HG03469 (cell line): Measurements from ENCODE around the gene SRA1.

Experiments
- ATAC-seq: cut with Tn5 transposase; IDR thresholded peaks from one replicate; pipeline ENCODE4 v1.9.1; 2021; ENCODE audit warnings: mild to moderate bottlenecking, moderate library complexity, moderate number of reproducible peaks; ENCODE audit not compliant: unreplicated experiment

Gene SRA1

DNA sequence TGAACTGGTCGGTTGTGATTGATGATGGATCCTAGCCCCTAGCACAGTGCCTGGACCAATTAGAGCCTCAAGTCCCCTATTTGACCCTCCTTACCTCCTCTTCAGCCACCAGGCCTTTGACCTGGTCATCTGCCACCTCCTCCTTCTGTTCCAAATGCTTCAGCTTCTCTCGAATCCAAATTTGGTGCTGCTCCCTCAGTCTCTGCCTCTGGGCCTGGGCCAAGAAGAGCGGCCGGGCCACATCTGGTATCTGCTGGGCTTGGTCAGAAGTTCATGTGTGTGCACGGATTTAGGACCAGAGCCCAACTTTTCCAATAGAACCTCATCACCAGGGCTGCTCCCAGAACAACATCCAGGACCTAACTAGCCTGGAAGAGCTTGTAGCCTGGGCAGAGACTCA lies 13.8 kb upstream of the SRA1 start:
- no peak for ATAC-seq

GRCh38 chr5:140570488-140570887 lies 13.2 kb upstream of the SRA1 start:
- no peak for ATAC-seq

- ATAC-seq = no peak
Observed at GRCh38 chr5:140570058-140570457, 12.8 kb upstream of the SRA1 start.

DNA sequence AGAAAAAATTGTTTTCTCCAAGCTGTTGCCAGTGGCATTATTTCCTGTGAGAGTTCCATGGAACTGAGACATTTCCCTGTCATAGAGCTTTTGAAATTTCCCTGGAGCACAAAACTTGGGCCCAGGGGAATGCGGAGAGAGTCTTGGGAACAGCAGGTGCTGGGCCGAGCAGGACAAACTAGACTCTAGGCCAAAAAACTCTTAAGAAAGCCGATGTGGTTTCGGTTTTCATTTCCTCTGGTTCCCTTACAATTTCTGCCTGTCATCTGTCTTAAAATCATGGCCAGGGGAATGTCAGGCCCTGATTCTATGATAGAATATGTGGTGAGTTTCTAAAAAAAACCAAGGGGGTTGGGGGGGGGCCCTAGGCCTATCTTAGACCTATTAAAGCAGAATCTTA lies 11.9 kb upstream of the SRA1 start:
- ATAC-seq = no peak

DNA sequence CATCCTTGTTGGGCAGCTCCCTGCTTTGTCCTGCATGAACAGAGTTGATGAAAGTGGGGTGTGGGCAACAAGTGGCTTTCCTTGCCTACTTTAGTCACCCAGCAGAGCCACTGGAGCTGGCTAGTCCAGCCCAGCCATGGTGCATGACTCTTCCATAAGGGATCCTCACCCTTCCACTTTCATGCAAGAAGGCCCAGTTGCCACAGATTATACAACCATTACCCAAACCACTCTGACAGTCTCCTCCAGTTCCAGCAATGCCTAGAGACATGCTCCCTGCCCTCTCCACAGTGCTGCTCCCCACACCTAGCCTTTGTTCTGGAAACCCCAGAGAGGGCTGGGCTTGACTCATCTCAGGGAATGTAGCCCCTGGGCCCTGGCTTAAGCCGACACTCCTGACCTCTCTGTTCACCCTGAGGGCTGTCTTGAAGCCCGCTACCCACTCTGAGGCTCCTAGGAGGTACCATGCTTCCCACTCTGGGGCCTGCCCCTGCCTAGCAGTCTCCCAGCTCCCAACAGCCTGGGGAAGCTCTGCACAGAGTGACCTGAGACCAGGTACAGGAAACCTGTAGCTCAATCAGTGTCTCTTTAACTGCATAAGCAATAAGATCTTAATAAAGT lies 11.3 kb upstream of the SRA1 start:
- no peak for ATAC-seq

DNA sequence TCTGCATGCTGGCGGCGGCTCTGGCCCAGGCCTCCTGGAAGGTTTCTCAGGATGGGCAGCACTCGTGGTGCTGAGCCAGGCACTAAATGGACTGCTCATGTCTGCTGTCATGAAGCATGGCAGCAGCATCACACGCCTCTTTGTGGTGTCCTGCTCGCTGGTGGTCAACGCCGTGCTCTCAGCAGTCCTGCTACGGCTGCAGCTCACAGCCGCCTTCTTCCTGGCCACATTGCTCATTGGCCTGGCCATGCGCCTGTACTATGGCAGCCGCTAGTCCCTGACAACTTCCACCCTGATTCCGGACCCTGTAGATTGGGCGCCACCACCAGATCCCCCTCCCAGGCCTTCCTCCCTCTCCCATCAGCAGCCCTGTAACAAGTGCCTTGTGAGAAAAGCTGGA lies 10.6 kb upstream of the SRA1 start:
- ATAC-seq = no peak

GRCh38 chr5:140567136-140567818 lies 10.0 kb upstream of the SRA1 start:
- ATAC-seq = no peak

- no peak for ATAC-seq
Observed at GRCh38 chr5:140566665-140567064, 9.4 kb upstream of the SRA1 start.

- no peak for ATAC-seq
Observed at GRCh38 chr5:140565780-140566095, 8.5 kb upstream of the SRA1 start.

DNA sequence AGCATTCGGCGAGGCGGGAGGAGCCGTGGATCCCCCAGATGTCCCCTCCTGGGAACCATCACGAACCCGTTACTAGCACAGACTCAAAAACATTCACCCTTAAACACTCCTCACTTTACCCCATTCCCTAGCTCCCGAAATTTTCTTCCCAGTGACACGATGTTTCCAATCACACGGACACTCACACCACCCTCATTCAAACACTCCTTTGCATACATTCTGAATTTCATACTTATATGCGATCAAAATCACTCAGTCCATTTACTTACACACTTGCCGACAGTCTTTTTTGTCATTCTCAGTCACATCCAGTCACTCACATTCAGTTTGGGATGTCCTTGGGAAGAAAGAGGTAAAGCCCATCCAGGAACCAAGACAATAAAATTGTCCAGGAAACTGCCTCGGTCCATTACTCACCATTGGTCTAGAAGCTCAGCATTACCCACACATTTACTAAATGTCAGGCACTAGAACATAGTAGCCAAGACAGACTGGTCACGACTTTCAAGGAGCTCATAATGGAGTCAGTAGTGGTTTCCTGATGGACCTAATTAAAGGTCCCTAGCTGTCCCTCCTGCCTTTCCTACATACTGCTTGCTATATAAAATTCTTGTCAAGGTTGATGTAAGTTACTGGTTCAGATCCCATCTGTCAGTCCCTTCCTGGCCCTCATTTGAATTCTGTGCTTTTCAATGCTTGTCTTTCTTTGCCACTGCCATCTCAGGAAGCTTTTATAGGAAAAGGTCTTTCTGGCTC lies 7.9 kb upstream of the SRA1 start:
- no peak for ATAC-seq

- ATAC-seq = peak; percentile 78
Observed at GRCh38 chr5:140564196-140565023, 7.1 kb upstream of the SRA1 start, which contains the start of the genes APBB3 and SLC35A4. Gene APBB3, minus strand, starts transcription at chr5:140564598. Its CDS starts 353 bp downstream, at chr5:140564245. Gene SLC35A4, plus strand, starts transcription at chr5:140564828. Its CDS starts 2,342 bp downstream, at chr5:140567170.

DNA sequence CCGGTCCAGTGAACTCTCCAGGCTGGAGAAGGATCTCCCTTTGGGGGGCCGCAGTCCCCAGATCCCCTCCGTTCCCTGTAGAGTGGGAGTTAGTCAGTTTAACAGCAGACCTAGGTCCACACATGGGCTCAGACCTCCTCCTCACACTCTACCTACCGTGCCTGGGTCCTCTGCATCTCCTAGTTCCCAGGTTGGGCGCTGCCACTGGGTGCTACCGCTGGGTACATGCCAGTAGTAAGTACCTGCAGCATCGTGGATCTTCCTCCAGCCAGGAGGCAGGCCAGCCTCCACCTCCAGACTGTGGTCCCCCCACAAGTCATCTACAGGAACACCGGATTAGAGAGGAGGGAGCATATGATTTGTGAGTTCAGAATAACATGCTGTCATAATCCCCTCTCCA lies 6.3 kb upstream of the SRA1 start:
- no peak for ATAC-seq

DNA sequence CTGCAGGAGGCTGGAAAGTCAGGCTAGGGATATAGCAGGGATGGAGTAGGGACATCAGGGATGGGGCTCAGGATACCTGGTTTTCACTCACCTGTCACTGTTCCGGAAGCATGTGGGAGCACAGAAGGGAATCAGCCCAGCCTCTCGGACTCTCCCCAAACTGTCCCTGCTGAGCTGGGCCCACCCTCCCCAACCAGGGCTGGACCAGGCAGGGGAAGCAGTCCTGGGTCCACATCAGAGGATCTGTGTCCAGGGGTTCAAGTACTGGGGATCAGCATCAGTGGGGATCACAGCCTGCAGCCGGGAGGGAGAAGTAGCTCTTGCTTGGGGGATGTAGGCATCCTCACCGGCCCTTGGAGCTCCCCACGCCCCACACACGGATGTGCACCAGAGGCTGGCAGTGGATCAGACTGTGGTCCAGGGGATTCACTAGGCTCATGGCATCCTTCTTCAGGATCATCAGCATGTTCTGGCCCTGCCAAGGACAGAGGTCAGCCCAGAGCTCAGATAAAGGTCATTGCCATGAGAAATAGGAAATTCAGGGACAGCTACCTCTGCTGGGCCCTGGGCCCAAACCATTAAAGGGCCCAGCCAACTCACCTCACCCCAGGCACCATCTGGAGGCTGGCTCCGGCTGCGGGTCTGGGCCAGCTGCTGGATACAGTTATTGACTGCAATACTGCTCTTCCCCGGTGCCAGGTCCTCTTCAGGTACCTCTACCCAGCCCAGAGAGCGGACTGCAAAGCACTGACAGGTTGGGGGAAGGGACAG lies 4.7 kb upstream of the SRA1 start:
- ATAC-seq = no peak

GRCh38 chr5:140560227-140560626 lies 3.0 kb upstream of the SRA1 start:
- no peak for ATAC-seq

DNA sequence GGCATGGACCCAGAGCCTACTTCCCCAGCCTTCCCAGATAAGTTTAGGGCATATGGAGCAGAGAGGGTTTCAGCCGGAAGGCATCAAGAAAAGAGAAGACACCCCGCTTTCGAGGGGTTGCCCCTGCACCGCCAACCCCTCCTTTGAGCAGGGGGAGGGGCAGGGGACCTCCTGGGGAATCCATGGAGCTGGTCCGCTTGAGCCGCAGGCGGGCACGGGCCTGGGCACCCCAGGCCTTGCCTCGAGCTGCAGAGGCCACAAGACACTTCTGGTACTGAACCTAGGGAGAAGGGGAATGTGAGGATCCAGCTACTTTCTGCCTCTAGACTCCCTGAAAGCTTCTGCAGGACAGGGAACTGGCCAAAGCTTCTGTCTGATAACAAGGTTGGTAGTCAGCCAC lies 1.3 kb upstream of the SRA1 start:
- ATAC-seq = no peak

DNA sequence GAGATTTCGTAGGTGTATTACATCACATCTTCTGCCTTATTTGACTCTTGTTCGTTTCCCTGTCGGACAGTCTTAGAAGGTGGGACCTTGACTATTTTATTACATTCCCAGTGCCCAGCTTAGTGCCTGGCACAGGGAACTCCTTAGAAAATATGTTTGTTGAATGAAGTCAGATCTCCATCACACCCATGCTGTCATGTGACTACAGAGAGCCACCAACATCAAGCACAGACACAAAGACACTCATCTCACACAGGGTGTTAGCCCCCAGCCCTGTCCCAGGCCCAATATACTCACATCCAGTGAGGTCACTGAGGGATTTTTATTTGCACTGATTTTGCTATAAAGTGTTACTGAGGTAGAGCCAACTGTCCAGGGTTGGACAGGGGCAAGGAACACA lies 692 bp upstream of the SRA1 start:
- no peak for ATAC-seq

DNA sequence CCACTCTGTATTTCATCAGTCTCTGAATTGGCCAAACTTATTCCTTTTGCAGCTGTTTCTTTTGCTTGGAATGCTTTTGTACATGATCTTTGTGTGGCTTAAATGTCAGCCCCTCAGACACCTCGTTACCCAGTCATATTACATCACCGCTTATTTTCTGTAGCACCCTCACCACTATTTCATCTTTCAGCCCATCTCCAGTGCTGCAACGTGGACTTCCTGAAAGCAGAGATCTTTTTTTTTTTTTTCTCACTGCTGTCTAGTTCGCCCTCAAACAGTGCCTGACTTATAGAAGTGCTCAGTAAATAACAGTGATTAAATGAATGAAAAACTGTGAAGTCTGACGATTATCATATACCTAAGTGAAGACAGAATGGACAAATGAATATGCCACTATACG lies 835 bp downstream of the SRA1 start:
- ATAC-seq = no peak

DNA sequence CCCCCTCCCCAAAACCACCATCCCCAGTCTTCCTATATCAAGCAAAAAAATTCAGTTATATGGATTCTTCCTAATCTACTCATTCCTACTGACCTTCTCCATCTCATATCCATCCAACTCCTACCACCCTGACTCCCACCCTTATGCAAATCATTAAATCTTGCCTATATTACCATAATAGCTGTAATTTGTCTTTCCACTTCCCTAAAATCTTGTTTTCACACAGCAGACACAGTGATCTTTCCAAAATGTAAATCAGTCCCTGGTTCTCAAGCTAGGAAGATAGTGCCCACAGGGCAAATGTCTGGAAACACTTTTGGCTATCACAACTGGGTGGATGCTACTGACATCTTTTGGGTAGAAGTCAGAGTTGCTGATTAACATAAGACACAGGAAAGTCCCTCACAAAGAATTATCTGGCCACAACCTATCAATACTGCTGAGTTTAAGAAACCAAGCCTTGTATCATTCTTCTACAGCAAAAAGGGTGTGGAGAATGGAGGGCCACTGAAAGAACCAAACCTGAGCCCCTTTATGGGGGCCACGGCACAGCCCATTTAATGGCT lies 1.4 kb downstream of the SRA1 start:
- no peak for ATAC-seq

DNA sequence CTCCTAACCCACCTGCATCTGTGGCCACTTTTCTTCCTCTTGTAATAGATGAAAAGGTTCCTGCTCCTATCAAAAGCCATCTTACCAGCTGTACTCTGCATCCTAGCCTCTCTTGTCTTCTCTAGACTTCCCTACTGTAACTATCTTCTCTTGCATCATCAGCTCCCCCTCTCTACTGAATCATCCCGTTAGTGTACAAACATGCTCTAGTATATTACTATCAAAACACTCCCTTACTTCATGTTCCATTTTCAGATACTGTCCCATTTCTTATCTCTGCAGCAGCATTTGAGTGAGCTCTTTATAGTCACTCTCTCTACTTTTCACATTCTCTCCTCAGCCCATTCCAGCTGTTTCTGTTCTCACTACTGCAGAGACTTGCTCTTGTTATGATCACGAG lies 2.8 kb downstream of the SRA1 start:
- ATAC-seq = no peak

DNA sequence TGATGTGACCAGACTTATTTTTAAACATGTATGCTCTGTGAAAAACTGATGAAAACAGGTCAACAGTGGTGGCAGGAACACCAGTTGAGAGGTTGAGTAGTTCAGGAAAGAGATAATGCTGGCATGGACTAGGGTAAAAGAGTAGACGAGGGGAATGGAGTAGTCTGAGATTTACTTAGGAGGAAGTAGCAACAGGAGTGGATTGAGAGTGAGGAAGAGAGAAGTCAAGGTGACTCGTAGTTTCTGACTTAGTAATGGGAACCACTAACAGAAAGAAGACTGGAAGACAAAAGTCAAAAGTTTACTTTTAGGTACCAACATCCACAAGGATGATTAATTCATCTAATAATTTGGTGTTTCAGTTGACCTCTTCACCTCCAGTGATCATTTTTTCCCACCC lies 3.6 kb downstream of the SRA1 start:
- no peak for ATAC-seq
